Fibroblast of lung (primary cell): ENCODE measurements around the gene RPL23.

Experiments
- CTCF ChIP-seq, 2 donors: IDR thresholded peaks in 1 of 2; conservative IDR thresholded peaks in 1 of 2; 1 replicate in 1 of 2; 2 replicates in 1 of 2; pipeline ENCODE4 v1.5.1; 2011 to 2012; ENCODE audit warnings: low read length in 2 of 2, control low read depth in 1 of 2, inconsistent platforms in 1 of 2, low read depth in 1 of 2, mild to moderate bottlenecking in 1 of 2
- EZH2 ChIP-seq: IDR thresholded peaks from 2 replicates; pipeline ENCODE4 v1.5.1; 2012; ENCODE audit warnings: low read length, control low read depth, mild to moderate bottlenecking; ENCODE audit errors: missing control alignments

GRCh38 chr17:38851434-38851833, 2.1 kb downstream of the RPL23 start:
- no peak for TF ChIP-seq CTCF (conservative IDR thresholded peaks at IDR 0.05 in 1 of 2, IDR thresholded peaks at IDR 0.05 in 1 of 2; ENCODE audit: low read depth in 1 of 2, low read length in 2 of 2)
- TF ChIP-seq EZH2, result no peak
